Cardiac fibroblast (primary cell): ENCODE results near the gene VSTM5.

ENCODE experiments used
- DNase-seq, 2 donors: peaks; one replicate each; pipeline versions ENCODE4 v3.0.0 to v3.0.0-alpha.2; 2010; ENCODE audit warnings: low read depth in 2 of 2
- H3K4me3 ChIP-seq, 2 donors: replicated peaks in 1 of 2; 1 replicate in 1 of 2; 2 replicates in 1 of 2; pipeline ENCODE4 v1.5.1; 2011; ENCODE audit warnings: low read depth in 2 of 2, low read length in 2 of 2, mild to moderate bottlenecking in 2 of 2, moderate library complexity in 1 of 2
- TF ChIP-seq, protein P1 (sequence below): IDR thresholded peaks from one replicate; pipeline ENCODE4 v1.5.1; 2011; ENCODE audit warnings: low read depth, mild to moderate bottlenecking, low read length, inconsistent platforms

VSTM5 gene

DNA sequence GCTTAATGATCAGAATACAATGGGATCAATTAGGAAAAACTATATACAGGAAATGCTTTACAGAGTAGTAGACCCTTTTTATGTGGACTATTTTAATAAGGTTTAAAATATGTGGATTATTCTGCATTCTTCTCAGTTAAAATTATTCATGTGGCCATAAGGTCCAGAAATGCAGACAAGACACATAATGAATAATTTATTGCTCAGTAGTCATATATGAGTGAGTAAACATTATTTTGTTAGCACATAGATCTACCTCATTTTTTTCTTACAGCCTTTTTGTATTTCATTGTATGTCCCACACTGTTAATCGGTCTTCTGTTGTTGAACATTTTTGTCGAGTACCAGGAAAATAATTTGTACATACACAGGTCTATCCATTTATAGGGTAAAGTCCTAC is 45.5 kb downstream of the VSTM5 start:
- no peak for DNase-seq
- no peak overlapping the region for H3K4me3 ChIP-seq
- TF ChIP-seq, protein P1, sequence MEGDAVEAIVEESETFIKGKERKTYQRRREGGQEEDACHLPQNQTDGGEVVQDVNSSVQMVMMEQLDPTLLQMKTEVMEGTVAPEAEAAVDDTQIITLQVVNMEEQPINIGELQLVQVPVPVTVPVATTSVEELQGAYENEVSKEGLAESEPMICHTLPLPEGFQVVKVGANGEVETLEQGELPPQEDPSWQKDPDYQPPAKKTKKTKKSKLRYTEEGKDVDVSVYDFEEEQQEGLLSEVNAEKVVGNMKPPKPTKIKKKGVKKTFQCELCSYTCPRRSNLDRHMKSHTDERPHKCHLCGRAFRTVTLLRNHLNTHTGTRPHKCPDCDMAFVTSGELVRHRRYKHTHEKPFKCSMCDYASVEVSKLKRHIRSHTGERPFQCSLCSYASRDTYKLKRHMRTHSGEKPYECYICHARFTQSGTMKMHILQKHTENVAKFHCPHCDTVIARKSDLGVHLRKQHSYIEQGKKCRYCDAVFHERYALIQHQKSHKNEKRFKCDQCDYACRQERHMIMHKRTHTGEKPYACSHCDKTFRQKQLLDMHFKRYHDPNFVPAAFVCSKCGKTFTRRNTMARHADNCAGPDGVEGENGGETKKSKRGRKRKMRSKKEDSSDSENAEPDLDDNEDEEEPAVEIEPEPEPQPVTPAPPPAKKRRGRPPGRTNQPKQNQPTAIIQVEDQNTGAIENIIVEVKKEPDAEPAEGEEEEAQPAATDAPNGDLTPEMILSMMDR = no peak

DNA sequence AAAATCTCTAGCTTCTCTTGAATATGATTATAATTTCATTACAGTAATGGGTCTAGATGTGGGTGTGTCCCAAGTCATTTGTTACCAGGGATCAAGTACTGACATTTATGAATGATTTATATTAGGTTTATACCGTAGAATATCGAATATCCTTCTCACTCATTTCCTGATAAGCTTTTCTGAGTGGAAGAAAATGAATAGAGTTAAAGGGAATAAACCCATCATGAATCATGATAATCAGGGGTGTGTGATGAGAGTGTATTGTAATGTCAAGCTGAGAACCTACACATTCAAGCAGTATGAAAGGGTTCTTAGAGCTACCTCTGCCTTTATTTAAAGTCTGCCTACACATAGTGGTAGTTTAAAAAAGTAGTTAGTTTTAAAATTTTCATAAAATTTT is 49.1 kb downstream of the VSTM5 start:
- H3K4me3 ChIP-seq = no peak overlapping the region
- DNase-seq = no peak
- TF ChIP-seq, protein P1 = no peak

DNA sequence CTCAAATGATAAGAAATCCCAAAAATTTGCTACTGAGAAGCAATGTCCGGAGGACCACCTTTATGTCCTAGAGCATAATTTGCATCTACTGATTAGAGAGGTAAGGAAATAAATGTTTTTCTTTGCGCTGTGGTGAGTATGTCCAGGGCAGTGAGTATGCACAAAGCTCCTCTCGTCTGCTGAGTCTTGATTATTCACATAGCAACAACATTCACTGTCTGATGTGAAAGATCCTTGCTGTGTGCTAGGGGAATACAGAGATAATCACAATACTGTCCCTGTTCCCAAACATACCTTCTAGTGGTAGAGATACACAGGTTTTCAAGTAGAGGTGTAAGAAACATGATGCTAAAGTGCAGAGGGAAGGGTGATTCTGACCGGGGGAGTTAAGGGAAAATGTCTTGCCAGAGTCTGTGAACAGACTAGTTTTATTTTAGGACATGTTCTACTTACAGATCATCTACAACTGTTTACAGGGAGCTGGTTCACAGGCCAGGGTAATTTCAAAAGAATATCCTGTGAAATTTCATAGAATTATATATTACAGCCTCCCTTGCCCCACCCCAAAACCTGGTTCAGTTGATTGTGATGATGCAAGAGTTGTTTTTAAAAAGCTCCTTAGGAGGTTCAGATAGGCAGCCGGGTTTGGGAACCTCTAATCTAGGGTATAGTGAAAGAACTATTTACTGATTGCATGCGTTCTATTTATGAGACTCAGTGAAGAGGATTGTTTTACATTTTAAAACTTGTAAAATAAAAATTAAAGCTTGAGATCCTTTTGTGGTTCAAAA is 53.8 kb downstream of the VSTM5 start:
- TF ChIP-seq, protein P1 = no peak
- no peak overlapping the region for H3K4me3 ChIP-seq
- no peak for DNase-seq

DNA sequence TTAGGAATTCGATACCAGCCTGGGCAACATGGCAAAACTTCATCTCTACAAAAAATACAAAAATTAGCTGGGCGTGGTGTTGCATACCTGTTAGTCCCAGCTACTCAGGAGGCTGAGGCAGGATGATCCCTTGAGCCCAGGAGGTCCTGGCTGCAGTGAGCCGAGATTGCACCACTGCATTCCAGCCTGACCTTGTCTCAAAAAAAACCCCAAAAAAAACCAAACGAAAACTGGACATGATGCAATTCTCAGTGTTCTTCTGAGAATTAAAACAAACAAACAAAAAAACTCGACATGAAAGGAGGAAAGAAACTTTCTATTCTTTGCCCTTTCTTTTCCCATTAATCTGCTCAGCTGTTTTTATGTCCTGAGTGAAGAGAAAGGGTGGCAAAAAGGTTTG is 58.9 kb downstream of the VSTM5 start:
- peak in 1 of 2 donors; percentile 65 for DNase-seq
- H3K4me3 ChIP-seq = no peak overlapping the region

GRCh38 chr11:93784935-93785360 is 65.5 kb downstream of the VSTM5 start:
- peak overlapping the region; percentile 96 to 100 for H3K4me3 ChIP-seq
- DNase-seq = no peak
- TF ChIP-seq, protein P1 = no peak

More for the DNA sequence above, 58.9 kb downstream of the VSTM5 start:
- TF ChIP-seq, protein P1 = no peak

GRCh38 chr11:93784145-93784934 is 66.1 kb downstream of the VSTM5 start, which contains the start of gene MED17:
Gene MED17, plus strand, starts transcription at chr11:93784282. Its CDS starts 232 bp downstream, at chr11:93784514.
- TF ChIP-seq, protein P1 = peak; percentile 37
- H3K4me3 ChIP-seq = peak within 1 kb of the TSS; percentile 96 to 100
- peak; percentile 94 for DNase-seq
